GM18519 (cell line): ENCODE results near the gene TIAM1.

Experiments
- ATAC-seq: cut with Tn5 transposase; IDR thresholded peaks from one replicate; pipeline ENCODE4 v1.9.1; 2021; ENCODE audit warnings: mild to moderate bottlenecking, moderate library complexity; ENCODE audit not compliant: unreplicated experiment, low FRiP score

The TIAM1 gene

DNA sequence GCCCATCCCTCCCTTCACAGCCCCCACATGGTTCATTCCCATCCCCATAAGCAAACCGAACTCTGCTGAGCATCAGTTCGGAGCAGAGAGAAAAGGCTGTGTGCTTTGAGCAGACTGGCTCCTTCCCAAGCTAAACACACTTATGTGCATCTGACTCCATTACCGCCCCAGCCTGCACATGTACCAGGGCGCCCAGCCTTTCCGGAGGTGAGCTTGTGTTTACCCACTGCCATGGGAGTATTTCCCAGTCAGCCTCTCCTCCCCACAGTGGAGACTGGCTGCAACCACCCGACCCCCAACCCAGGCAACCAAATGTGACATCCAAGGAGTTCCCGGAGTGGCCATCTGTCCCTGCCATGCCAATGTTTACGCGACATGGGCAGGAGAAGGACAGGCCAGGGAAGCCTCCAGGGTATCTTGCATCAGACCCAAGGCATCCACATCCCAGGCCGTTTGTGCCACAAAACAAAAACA lies 9.4 kb downstream of the TIAM1 start:
- no peak for ATAC-seq

DNA sequence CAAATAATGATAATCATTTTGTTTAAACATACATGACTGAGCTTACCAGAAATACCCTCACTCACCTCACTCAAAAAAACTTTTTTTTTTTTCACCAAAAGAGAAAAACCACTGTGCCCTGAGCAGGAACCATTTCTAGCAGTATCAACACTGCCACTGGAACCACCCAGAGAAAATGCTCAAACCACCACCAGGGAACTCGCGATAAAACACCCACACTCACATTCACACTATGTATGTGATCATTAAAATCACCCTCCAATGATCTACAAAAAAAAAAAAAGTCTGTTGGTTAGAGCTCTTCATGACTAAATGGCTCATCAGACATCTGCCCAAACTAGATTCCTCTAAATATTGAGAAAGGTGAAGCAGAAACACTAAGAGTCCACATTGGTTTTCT lies 11.5 kb downstream of the TIAM1 start:
- ATAC-seq: no peak

DNA sequence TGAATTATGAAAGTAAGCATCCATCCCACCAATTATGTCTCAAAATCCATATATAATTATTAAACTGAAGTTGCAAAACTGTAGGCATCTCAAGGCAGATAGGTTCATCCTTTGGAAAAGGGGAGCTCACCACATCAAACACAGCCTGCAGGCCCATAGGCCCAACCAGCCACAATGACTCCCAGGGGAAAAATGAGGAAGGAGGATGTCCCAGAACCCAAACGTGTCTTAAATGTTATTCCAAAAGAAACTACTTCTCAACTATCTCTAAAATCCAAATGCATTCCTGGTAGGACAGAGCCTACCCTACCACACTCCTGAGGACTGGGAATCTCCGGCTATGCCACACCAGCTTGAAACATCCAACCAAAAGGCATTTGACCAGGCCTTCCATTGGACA lies 12.8 kb downstream of the TIAM1 start:
- ATAC-seq: no peak

DNA sequence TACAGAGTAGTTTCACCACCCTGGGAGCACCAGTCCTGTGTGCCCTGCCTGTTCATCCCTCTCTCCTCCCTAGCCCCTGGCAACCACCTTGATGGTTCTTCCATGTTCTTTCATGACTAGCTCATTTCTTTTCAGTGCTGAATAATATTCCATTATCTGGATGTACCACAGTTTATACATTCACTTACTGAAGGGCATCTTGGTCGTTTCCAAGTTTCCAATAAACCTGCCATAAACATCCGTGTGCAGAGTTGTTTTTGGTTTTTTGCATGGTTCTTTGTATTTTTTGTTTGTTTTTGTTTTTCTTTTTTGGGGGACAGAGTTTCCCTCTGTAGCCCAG lies 13.9 kb downstream of the TIAM1 start:
- ATAC-seq: no peak

DNA sequence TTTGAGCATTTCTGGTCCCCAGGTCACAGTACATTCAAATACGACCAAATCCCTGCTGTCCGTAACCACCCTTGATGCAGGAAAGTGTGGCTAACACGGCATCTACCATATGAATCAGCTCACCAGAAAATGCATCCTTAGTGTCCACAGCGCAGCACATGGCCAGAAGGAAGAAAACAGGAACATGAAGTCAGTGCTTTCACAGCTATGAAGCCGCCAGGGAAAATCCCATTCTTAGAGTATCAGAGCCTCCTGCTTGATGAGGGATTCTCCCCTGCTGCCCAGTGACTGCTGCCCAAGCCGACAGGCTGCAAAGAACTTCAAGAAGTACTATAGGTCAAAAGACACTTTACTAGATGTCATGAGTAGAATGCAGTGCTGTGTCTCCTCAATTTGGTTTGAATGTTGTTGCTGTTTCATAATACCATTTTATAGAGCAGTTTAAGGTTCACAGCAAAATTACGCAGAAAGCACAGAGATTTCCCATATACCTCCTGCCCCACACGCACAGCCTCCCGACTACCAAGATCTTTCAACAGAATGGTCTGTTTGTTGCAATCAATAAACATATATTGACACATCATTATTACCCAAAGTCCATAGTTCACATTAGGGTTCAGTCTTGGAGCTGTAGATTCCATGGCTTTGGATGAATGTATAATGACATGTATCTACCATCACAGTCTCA lies 14.5 kb downstream of the TIAM1 start:
- ATAC-seq: no peak

DNA sequence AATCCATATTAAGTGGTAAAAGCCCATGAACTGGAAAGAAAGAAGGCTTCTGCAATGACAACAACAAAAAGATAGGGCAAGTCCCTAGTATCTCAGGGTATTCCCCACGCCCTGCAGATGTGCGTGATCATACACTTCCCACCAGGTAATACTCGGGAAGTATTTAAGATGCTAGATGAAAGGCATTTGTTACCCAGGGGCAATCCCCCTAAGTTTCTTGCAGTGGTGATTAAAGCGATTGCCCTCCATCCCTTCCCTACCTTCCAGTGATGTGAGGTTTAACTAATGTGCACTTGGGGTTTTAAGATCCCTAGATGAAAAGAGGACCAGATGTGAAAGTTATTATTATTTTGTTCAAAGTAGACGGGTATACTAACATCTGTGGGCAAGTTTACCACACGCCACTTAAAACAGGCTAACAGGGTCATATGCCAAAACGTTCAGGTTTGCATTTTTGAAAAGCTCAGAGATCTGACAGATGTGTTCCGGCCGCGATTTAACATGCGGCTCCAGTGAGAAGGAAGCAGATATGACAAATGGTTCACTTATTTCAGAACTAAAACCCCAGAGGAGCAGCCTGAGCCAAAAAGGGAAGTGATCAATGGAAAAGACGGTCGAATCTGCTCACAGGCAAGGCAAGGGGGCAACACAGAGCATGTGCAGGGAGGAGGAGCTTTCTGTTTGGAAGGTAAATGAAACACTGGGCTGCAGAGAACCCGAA lies 17.4 kb downstream of the TIAM1 start:
- ATAC-seq: peak; percentile 95

DNA sequence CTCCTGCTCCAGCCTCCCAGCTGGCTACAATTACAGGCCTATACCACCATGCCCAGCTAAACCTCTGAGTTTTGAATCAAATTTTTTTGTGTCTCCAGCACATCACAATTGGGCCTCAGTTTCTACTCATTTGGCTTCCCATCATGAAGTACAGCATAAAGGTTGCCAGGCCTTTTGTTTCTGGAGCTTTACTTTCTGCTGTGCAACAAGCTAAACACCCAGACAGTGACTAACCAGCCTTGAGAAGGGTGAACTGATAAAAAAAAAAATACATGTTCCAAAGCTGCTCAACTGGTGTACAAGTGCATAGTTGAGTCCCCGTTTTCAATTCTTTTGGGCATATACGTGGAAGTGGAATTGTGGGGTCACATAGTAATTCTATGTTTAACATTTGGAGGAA lies 25.1 kb downstream of the TIAM1 start:
- no peak for ATAC-seq

DNA sequence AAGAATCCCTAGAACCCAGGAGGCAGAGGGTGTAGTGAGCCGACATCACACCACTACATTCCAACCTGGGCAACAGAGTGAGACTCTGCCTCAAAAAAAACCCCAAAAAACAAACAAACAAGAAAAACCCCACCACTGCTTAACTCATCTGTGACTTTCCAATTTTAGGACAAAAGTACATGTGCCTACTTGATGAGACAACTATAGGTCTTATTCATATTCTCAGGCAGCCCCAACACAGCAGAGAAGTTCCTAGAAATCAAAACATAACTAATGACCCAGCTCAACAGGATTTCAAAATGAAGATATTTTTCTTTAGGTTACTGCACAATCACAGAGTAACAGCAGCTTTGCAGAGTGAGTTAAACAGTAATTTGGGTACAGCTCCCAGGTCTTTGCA lies 26.4 kb downstream of the TIAM1 start:
- no peak for ATAC-seq

DNA sequence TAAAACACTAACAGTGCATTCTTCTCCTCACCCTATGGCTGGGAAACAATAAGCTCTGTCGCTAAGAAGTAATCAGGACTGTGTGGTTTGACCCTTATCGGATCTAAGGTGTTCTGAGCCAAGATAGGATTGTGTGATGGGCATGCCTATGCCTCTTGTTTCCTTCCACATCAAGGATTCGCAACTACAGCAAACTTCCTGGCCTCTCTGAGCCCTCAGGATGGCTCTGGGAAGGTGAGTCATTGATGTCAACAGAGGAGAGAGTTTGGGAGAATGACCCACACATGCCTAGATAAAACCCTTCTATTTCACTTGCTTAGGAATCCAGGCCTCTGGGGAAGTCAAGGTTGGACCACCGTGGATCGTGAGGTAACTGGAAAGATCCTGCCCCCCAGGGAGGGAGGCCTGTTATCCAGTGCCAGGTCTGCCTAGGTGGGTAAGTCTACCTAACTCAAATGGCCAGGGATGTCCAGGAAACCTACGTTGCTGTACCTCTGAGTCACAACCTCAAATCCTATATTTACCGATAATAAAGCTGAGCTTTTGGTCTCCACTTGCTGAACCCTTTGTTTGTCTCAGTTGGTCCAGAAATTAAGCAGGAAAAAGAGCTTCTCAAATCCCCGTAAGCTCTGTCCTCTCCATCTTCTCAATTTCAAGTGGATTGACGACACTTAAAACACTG lies 27.4 kb downstream of the TIAM1 start:
- ATAC-seq: no peak

DNA sequence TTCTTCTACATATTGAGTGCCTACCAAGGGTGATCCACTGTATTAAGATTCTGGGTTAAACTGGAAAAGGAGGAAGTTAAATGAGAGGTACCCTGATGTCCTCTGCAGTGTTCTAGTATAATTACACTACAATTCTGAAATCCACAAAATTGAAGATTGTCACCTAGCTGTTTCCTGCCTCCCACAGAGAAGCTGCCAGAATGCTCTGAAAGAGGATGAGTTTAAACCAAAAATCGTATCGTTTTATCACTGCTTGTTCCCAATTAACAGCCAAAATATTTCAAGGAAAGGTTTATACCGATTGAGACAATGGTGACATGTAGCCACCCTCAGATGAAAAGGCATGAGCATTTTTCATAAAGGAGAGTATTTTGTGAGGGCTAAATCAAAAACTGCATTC lies 28.0 kb downstream of the TIAM1 start:
- ATAC-seq: no peak

DNA sequence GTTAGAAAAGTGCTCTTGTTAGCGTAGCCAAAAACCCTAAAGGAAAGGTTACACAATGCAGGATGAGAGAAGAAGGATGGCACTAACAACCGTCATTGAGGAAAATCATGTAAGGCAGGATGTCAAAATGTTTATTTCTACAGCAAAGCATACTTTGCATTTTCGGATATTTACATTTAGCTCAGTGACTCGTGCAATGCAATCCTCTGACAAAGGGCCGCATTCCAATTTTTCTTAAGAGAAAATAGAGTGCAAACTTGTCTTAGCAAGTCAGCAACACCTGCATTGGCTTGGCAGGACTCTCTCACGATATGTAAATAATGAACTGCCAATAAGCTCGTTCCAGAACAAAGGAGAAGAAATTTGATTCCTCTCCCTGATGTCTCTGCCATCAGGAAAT lies 33.3 kb downstream of the TIAM1 start:
- no peak for ATAC-seq

DNA sequence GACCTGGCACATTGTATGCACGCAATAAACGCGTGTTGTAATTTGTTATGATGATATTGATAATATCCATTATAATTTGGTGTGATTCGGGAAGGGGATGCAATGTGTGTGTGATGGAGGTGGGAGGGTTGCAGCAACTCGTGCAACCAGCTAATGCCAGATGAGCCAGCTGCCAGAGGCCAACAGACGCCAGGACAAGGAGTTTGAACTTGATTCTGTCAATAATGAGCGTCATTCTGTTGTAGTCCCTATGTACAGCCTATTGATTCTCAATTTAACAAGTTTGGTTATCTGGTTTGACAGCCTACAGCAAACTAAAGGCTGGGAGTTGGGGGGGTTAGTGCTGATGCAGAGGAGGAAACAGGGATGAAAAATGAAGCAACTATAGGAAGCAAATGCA lies 35.5 kb downstream of the TIAM1 start:
- no peak for ATAC-seq

DNA sequence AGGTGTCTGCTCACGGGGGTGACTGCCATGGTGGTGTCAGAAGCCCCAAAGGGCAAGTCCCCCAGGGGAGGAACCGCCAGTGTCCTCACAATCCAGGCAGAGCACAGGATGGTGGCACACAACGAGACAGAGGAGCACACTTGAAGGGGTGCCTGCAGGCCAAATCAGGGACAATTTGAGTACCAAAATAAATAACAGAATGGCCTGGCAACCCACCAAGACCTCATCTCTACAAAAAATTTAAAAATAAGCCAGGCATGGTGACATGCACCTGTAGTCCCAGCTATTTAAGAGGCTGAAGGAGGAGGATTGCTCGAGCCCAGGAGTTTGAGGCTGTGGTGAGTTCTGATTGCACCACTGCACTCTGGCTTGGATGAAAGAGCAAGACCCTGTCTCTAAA lies 38.2 kb downstream of the TIAM1 start:
- no peak for ATAC-seq

DNA sequence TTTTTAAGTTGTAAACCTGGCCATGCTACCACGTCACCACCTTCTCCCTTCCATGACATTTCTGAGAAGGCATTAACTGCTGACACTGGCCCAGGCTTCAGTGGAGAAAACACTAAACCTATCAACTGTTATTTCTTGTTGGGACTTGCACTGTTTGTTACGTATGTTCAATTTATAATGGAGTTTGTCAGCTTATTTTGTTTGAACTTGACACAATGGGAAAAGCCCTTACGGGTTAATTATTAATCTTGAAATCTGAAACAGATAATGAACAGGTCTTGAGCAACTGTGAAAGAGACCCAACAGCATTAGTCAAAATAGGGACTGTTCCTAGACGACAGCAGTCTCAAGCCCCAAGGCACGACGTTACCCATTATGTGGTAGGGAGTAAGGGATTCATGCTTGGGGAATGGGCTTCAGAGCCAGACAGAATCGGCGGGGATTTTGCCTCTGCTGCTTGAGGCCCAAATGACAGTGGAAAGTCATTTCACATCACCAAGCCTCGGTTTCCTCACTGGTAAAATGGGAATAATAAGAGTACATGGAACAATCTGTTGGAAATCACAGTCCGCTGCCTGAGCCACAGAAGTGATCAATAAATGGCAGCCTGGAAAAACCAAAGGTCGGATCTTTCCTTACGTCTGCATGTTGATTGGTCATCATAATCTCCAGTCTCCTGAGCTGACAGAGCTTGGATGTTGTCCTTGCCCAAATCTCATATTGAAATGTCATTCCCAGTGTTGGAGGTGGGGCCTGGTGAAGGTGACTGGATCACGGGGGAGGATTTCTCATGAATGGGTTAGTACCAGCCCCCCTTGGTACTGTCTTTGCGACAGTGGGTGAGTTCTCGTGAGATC lies 44.5 kb downstream of the TIAM1 start:
- no peak for ATAC-seq

DNA sequence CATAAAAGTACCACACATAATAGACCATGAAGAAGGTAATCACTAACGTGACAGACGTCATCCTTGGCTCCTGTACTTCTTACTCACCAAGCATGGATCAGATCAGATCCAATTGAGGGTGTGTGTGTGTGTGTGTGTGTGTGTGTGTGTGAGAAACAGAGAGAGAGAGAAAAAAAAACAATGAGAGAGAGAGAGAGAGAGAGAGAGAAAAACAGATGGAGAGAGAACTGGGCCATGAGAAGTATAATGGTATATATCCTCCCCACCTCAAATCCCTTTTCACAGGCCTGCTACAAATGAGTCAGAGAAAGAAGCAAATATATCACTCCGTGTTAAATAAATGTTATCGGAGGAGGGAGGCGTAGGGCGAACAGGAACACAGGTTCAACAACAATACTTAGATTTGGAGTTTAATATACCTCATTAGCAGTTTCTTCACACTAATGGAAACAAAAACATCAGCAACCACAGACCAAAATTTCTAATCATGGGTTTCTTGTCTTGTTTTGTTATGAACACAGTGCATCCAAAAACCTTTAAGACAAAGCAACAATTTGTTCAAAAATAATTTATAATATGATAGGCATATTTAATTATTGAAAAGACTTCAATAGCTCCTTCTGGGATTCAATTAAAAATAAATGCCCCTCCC lies 45.3 kb downstream of the TIAM1 start:
- ATAC-seq: no peak

DNA sequence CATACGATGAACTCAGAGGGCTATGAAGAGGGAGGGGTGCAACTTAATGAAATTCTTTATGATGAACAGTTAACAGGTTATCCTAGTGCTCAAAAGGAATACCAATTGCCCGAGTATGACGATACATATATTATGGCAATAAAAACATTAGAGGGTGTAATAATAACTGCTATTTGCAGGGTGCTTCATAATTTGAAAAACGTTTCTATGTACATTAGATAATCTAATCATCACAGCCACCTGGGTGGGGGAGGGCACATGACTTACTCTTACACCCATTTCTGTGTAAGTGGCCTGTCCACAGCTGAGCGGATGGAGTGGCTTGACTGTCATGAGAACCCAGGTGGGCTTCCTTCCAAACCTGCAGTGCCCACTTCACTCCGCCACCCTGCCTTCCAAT lies 46.3 kb downstream of the TIAM1 start:
- no peak for ATAC-seq

DNA sequence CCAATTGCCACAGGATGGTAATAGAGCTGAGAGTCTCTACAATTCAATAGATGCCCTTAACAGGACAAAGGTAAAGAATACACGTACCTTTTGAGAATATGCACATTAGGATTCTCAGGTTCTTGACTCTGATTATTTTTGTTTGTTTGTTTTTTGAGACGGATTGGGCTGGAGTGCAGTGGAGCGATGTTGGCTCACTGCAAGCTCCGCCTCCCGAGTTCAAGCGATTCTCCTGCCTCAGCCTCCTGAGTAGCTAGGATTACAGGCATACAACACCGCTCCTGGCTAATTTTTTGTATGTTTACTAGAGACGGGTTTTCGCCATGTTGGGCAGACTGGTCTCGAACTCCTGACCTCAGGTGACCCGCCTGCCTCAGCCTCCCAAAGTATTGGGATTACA lies 48.4 kb downstream of the TIAM1 start:
- ATAC-seq: no peak

DNA sequence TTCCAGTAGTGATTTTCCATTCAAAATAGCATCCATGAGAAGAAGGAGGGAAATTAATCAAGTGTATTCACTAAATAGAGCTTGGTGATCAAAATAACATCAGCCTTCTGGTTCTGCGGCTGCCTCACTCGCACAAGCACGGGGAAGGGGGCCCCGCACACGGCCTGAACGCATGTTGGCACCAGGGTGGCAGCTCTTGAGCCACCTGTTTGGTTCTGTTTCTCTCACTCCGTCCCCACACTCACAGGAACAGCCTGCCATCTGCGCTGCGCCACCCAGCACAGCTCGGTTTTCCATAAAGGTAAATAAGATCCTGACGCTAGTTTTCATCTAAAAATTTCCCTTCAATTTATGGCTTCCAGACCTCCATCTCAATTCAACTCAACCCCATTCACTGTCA lies 49.4 kb downstream of the TIAM1 start:
- no peak for ATAC-seq

DNA sequence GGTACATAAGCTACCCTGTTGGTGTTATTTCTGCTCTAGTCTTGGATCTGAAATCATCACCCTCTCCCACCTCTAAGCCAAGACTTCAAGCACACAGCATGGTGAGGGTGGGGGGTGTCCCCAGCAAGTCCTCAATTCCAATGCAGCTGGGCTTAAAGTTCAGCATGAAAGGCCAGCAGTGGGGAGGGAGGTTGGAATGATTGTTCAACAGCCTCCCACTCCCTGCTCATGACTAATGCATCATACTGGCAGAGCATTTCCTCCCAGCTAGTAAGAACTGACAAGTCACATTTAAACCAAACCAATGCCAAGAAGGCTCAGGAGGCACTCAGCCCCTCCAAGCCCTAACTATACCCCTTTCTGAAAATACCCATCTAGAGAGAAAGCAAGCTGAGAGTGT lies 50.1 kb downstream of the TIAM1 start:
- no peak for ATAC-seq

DNA sequence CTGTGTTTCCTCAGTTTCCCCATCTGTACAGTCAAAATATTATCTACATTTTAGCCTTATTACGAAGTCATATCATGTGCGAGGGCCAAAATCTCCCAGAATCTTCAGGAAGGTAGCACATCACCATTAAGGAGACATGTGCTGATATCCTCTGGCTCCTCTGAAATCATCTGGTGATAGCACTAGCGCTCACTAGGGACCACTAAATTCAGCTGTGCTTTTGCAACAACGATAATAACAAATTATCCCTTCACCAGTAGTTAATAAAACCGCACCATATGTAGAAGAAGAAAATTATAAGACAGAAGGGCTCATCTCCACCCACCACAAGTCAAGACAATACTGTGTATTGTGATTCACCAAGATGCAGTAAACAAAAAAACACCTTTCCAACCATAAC lies 53.3 kb downstream of the TIAM1 start:
- ATAC-seq: no peak
